HG03432 (cell line): Measurements from ENCODE around the gene CCT2.
"Not testable (repeated sequence)": the region's sequence is repeated elsewhere in the genome, so short reads cannot be mapped to it uniquely, and the experiment has no call there.

Experiments used
- ATAC-seq: cut with Tn5 transposase; IDR thresholded peaks from one replicate; pipeline ENCODE4 v1.9.1; 2021; ENCODE audit warnings: mild to moderate bottlenecking, moderate library complexity; ENCODE audit not compliant: unreplicated experiment

CCT2 gene

GRCh38 chr12:69588527-69588926 is 3.3 kb downstream of the CCT2 start:
- ATAC-seq: no peak

DNA sequence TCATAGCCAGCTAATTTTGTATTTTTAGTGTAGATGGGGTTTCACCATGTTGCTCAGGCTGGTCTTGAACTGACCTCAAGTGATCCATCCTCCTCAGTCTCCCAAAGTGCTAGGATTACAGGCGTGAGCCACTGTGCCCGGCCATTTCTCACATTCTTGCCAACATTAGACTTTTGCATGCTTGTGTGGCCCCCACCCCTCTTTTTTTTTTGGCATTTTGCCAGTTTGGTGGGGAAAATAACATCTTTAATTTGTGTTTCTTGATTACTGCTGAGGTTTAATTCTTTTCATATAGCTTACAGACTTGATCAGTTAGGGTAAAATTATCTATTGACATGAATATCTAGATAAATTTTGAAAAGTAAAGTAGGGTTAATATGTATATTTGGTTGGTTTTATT is 3.8 kb downstream of the CCT2 start:
- ATAC-seq: no peak

GRCh38 chr12:69595689-69596088 is 10.4 kb downstream of the CCT2 start:
- no peak for ATAC-seq

GRCh38 chr12:69598174-69598753 is 13.0 kb downstream of the CCT2 start:
- ATAC-seq: no peak

DNA sequence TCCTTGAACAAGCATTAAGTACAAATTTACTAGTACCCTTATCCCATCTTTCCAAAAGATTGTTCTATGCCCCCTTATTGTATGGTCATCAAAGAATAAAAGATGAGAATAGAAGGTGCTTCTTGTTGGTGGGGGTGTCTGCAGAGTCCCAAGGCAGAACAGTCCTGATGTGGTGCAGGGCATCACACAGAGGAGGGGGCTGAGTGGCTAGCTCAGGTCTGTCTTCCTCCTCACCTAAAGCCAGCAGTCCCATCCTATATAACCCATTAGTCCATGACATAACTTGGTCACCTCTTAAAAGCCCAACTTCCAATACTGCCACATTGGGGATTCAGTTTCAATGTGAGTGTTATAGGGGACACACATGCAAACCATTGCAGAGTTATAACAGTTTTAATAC is 15.5 kb downstream of the CCT2 start:
- no peak for ATAC-seq

DNA sequence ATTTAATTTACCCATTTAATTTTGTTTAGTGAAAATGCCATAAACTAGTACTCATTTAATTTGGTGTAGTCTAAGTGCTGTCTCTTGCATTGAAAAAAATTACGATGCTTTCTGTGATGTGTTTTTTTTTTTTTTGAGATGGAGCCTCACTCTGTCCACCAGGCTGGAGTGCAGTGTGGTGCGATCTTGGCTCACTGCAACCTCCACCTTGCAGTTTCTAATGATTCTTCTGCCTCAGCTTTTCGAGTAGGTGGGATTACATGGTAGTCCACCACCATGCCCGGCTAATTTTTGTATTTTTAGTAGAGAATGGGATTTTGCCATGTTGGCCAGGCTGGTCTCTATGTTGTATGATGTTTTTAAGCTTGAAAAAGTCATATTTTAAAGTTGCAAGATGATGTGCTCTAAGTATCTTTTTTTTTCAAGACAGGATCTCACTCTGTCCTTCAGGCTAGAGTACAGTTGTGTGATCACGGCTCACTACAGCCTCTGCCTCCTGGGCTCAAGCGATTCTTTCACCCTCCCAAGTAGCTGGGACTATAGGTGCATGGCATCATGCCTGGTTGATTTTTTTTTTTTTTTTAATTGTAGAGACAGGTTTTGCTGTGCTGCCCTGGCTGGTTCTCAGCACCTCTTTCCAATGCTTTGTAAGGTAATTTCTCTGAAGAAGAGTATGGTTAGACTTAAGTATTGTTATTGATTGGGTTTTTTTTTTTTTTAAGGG is 16.9 kb downstream of the CCT2 start:
- no peak for ATAC-seq

DNA sequence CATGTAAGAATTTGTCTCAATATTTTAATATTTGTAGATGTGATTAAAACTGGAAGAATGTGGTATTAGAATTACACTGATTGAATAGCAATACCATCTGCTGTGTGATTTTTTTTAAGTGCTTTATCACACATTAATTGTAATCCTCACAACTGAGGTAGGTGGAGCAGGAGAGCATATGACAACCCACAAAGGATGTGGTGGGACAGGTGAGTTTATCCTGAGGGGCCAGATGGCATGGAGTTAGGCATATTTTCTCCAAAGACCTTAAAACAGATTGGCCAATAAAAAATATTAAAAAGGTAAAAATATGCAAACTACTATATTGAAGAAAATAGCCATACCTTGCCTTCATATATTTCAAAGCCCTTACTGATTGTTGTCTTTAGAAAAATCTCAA is 17.7 kb downstream of the CCT2 start:
- no peak for ATAC-seq

- not testable (repeated sequence) for ATAC-seq
Measured at GRCh38 chr12:69603556-69603955, 18.3 kb downstream of the CCT2 start.

GRCh38 chr12:69604275-69604674 is 19.0 kb downstream of the CCT2 start:
- not testable (repeated sequence) for ATAC-seq

DNA sequence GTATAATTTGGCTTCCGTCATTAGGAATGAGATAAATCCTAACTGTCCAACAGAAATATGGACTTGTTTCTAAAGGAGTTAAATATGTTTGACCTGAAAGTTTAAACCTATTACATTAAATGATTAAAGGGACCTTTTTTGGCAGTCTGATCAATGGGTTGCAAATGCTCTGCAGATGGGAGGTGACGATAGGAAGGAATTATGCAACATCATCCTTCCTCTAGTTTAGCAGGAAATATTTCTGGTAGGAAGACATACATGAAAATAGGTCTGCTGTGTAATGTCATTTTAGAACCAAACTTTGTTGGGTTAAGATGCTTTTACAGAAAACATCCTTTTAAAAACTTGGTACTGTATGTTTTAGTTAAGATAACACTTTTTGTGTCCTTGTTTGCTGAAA is 22.9 kb downstream of the CCT2 start:
- ATAC-seq: no peak

DNA sequence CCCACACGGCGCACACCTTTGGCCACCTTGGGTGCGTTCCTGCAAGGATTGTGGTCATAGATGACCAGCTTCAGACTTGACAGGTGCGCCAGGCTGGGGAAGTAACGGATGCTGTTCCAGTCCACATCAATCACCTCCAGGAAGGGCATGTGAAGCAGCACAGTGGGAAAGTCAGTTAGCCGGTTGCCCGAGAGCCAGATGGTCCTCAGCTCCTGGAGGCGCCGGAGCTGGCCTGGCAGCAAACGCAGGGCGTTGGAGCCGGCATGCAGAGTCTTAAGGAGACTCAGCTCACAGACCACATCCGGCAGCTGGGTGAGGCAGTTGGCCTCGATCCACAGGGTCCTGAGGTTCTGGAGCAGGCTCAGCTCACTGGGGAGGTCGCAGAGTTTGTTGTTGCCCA is 24.9 kb downstream of the CCT2 start:
- no peak for ATAC-seq

- no peak for ATAC-seq
Measured at GRCh38 chr12:69610729-69611128, 25.5 kb downstream of the CCT2 start, which contains the start of gene LRRC10. Gene LRRC10, minus strand, starts transcription at chr12:69610907. Its CDS starts 69 bp downstream, at chr12:69610838.

DNA sequence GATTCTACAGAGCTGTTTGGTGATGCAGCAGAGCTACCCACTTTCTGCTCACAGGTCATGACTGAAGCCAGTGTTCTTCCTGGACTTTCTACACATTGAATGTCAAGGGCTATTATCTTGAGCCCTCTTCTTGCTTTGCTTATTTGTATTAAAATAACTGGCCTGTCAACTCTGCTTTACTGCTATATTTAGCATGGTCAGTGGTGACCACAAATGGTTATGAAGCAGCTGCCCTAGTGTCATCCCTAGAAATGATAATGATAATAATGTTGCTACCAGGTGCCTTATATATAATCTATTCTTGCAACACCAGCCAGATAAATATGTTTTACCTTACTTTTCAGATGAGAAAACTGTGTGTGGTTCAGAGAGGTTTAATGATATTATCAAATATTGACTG is 28.1 kb downstream of the CCT2 start:
- no peak for ATAC-seq

DNA sequence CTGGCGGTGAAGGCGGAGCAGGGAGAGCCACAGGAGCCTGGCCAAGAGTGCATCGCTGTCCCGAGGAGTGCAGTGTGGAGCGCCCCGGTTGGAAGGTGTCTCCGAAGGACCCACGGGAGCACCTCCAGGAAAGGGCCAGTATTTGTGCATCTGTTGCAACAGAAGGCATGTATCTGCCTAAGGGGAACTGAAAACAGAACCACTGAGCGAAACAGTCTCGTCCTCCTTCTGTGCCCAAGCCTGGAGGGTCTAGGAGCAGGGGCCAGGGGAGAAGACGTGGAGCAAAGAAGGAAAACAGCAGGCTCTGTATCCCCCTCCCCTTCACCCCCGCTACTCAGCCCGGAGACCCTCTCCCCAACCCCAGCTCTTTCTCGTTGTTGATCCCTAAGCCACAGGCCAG is 30.8 kb downstream of the CCT2 start:
- ATAC-seq: no peak

GRCh38 chr12:69619050-69619449 is 33.8 kb downstream of the CCT2 start:
- no peak for ATAC-seq

DNA sequence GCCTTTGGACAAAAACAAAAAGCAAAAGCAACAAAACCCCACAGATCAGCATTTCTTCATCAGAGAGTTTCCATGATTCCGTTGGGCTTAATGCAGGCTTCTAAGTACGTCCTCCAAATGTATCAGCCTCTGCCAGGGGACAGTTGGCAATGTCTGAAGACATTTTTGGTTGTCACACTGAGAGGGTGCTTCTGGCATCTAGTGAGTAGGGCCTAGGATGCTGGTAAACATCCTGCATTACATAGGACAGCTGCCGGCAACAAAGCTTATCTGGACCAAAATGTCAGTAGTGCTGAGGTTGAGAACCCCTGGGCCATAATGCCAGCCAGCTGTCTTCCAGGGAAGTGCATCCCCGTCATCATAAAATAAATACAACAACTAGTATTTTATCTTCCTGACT is 34.8 kb downstream of the CCT2 start:
- no peak for ATAC-seq

GRCh38 chr12:69620921-69621320 is 35.7 kb downstream of the CCT2 start:
- no peak for ATAC-seq

DNA sequence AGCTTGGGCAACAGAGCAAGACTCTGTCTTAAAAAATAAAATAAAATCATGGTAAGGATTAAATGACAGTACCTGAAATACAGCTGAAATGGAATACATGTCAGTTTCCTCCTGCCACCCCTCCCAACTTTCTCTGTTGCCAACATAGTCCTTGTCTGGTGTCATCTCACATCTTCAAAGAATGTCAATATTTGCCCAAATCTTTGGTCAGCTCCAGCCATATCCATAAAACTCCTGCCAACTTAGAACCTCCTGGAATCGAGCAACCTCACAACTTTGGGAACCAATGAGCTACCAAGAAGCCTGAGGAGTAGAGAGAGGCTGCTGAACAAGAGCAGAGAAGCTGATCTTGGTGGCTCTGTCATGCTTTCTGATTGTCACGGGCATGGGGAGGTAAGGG is 36.3 kb downstream of the CCT2 start:
- no peak for ATAC-seq

GRCh38 chr12:69623970-69624369 is 38.7 kb downstream of the CCT2 start:
- ATAC-seq: no peak

- no peak for ATAC-seq
Measured at GRCh38 chr12:69627501-69627900, 42.2 kb downstream of the CCT2 start.

DNA sequence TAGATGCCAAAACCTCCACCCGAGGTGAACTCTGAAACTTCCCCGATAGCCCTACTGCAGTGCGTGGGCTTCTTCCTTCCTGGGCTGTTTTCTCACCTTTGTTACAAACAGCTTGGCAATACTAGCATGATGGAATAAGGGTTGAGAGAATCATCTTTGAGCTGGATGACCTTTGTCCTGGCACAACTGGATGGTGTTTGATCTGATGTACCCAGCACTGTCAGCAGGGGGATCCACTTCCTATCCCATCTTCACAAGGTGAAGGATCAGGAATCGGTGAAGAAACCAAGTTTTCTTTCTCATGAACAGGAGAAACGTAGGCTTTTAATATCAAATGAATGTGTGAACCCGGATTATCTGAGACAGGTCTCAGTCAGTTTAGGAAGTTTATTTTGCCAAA is 44.9 kb downstream of the CCT2 start:
- ATAC-seq: no peak

DNA sequence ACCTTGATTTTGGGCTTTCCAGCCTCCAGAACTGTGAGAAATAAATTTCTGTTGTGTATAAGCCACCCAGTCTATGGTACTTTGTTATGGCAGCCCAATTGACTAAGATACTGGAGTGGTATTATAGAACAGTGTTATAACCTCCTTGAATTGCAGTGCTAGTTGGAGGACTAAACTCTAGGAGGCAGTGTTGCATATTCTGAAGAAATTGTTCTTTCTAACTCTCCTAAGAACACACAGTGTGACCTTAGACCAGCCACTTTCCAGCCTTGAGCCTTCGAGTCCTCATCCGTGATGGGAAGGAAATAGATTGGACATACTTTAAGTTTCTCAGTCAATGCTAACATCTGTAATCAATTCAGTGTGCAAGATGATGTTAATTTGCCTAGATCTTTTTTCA is 47.8 kb downstream of the CCT2 start:
- ATAC-seq: no peak
